Gastroesophageal sphincter (tissue), 3 donors: ENCODE results near the gene FLACC1.

Experiments
- POLR2A ChIP-seq, 2 donors: fragments of 450-650 bp; IDR thresholded peaks; one replicate each; pipeline ENCODE4 v1.6.1; 2017; ENCODE audit warnings: antibody characterized with exemption in 2 of 2, mild to moderate bottlenecking in 2 of 2, moderate library complexity in 1 of 2
- POLR2AphosphoS5 ChIP-seq: sonication (generic); formaldehyde crosslinking; IDR thresholded peaks from one replicate; pipeline ENCODE4 v1.6.1; 2017; ENCODE audit warnings: antibody characterized with exemption
- TF ChIP-seq, protein P1 (sequence below), 4 experiments: fragments of 200-600 bp in 2 of 4; fragments of 450-650 bp in 2 of 4; sonication (generic) in 1 of 4; IDR thresholded peaks; one replicate each; pipeline ENCODE4 v1.5.1; 2017 to 2019; ENCODE audit warnings: antibody characterized with exemption in 4 of 4, mild to moderate bottlenecking in 2 of 4, moderate library complexity in 2 of 4

DNA sequence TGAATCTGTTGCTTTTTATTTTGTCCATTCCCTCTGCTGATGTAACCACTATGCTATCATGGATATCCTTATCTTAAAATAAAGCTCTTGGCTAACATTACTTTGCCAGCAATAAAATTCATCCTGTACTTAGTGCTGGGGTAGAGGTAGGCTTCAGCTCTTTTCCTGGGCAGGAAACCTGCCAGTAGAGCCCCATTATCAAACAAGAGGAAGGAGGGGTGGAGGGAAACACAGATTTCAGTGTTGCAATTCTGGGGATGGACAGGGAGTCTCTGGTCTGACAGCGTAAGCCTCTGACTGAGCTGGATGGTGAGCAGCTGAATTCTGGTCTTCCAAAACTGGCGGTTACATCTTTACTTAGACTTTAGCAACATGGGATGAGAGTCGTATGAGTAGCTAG lies 49.3 kb downstream of the FLACC1 start:
- TF ChIP-seq POLR2A (IDR thresholded peaks at IDR 0.05) (no peak), POLR2AphosphoS5 (no peak)
- TF ChIP-seq, protein P1, sequence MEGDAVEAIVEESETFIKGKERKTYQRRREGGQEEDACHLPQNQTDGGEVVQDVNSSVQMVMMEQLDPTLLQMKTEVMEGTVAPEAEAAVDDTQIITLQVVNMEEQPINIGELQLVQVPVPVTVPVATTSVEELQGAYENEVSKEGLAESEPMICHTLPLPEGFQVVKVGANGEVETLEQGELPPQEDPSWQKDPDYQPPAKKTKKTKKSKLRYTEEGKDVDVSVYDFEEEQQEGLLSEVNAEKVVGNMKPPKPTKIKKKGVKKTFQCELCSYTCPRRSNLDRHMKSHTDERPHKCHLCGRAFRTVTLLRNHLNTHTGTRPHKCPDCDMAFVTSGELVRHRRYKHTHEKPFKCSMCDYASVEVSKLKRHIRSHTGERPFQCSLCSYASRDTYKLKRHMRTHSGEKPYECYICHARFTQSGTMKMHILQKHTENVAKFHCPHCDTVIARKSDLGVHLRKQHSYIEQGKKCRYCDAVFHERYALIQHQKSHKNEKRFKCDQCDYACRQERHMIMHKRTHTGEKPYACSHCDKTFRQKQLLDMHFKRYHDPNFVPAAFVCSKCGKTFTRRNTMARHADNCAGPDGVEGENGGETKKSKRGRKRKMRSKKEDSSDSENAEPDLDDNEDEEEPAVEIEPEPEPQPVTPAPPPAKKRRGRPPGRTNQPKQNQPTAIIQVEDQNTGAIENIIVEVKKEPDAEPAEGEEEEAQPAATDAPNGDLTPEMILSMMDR (IDR thresholded peaks at IDR 0.05) = no peak
